Lung microvascular endothelial cell (primary cell): ENCODE data around the gene FXR1. TPM values are rescaled to one million over a fixed set of nuclear protein-coding genes. Genes with fewer than 3 reads are reported as not detected.
"Not testable (repeated sequence)": the region's sequence is repeated elsewhere in the genome, so short reads cannot be mapped to it uniquely, and the experiment has no call there.

Experiments used
- DNase-seq, 2 donors: peaks; one replicate each; pipeline versions ENCODE4 v3.0.0 to v3.0.0-alpha.2; 2010; ENCODE audit warnings: low read depth in 2 of 2
- total RNA-seq: library from RNA; depleted of rRNA; stranded (reverse); fragments of >200 nt; gene quantifications from 2 replicates; pipeline ENCODE4 v1.2.1, GENCODE V29; 2014

The FXR1 gene
- total RNA-seq: 127 and 143 TPM in 2 replicates

DNA sequence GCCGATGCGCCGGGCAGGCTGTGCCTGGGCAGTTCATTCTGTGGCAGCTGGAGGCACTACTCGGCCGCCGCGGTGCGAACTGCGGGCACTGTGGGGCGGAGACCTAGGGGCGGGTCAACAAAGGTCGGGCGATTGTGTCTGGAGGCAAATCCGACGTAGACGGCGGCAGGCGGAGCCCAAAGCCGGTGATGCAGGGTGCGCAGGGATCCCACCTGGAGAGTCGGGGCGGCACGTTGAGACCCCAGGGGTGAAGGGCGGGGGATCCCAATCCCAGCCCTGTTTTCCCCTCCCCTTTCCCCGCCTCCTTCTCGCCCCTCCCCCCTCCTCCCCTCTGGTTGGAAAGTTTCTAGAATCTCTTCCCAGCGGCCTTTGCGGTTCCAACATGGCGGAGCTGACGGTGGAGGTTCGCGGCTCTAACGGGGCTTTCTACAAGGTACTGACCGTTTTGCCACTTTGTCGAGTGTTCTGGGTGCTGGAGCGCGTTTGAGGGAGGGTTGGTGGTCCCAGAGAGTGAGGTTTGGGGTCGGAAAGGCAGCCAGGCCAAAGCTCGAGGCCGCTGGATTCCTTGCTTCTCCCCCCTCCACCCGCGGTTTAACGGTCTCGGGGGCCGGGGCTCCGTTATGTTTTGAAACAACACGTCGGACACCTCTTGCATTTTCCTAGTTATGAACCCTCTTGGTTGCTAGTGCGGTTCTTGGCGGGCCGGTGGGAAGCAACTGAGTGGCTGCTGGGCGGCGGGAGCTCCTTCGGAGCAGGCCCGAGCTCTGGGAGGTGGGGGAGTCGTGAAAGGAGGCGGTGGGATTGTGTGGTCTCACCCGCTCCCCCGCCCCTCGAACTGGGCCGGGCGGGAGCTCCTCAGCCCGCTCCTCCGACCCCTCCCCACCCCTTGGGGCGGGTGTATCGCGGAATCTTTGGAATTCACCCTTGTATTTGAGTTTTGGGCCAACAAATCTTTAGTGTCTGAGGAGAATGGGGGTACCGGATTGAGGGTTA, at the start of gene FXR1:
Gene FXR1 (plus strand): TSS at position 367 of the 993 bp plus-strand sequence. CDS start 16 bp downstream, at position 383.
- DNase-seq: peak; percentile 82 to 86

DNA sequence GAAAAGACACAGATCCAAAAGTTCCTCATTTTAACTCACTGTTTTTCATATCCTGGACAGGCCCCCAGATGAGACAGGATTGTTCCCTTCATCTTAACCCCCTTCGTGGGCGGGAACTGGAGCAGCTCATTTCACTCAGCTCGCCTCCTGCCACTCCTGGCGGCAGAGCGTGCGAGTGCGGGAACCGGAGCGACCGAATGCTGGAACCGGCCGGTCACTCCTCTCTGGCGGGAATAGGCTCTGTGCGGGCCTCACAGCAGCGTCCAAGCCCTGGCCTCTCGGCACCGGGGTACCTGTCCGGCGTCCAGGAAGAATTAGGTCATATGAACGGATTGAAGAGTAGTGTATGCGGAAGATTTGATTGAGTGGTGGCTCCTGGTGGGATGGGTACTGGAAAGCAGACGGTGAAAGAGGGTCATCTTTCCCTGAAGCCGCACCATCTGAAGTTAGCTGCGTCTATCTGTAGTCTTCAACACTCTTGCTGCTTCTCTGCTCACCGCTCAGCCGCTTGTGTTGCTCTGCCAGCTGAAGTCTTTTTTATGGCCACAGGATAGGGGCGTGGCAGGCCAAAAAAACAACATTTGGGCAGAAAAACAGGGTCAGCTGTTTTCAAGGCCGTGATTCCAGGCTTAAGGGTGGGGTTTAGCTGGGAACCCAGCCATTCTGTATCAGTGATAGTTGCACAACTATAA, 42.3 kb upstream of the FXR1 start:
- peak in 1 of 2 donors; percentile 41 for DNase-seq

DNA sequence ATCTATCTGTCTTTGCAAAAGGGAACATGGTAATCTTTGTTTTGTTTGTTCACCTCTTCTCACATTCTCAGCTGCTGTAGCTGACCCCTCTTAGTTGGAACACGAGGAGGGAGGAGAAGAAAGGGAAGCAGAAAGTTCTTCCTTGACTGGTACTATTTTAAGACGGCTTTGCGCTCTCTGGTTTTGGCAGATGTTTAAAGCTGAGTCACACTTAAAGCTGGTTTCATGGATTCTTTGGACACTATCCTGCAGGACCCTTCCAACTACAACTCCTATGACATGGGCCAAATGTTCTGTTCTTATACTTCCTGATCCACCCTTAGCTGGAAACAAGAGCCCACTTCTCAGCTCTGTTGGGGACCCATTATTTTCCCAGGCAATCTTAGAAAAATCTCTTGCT, 40.6 kb upstream of the FXR1 start:
- no peak for DNase-seq

DNA sequence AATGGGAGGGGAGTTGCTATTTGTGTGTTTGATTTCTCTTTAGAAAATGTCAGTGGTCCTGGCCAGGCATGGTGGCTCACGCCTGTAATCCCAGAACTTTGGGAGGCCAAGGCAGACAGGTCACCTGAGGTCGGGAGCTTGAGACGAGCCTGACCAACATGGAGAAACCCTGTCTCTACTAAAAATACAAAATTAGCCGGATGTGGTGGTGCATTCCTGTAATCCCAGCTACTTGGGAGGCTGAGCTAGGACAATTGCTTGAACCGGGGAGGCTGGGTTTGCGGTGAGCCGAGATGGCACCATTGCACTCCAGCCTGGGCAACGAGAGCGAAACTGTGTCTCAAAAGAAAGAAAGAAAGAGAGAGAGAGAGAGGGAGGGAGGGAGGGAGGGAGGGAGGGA, 40.0 kb upstream of the FXR1 start:
- DNase-seq: not testable (repeated sequence)

DNA sequence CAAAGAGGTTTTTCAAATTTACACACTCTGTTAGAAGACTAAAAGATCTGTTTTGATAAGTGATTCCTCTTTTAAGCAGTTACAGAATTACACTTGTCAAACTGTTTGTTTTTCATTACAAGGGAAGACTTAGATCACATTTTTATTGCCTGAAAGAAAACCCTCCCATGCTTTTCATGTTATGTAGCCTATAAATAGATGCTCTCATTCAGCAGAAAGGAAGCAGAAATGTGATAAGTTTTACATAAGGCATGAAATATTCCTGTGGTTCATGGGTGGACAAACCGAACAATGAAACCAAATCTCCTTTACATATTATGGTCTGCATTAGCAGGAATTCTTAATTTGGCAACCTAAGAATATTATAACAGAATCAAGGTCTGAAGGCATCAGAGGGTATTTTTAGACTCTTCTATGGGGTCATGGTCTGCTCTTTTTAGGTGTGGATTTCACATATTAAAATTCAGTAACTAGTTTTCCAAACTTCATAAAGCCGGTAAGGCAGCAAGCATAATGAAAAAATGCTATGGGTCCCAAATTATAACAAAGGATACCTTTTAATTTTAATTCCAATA, 37.3 kb upstream of the FXR1 start:
- DNase-seq: no peak

DNA sequence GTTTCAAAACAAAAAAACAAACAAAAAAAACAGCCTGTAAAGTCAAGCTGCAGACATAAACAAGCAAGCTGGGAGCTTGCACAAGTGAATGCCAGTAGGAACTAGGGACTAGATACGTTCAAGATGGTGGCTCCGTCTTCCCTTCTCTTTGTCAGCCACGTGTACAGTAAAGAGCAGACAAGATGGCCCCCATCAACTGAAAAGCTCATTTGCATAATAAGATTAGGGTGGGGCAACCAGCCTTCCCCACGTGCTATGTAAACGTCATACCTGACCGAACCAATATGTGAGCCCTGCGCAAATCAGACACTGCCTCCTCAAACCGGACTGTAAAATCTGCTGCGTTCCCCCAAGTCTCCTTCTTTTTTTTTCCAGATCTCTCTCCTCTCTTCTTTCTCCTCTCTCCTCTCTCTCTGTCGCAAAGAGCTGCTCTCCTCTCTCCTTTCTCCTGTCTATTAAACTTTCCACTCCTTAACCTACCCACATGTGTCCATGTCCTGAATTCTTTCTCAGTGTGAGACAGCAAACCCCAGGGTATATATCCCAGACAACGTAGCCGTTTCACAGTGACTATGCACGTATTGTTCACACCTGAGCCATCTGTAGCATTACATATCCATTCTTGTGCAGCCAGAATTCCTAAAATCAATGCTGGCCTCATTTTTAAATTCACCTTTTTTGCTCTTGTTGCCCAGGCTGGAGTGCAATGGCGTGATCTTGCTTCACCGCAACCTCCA, 31.2 kb upstream of the FXR1 start:
- no peak for DNase-seq

DNA sequence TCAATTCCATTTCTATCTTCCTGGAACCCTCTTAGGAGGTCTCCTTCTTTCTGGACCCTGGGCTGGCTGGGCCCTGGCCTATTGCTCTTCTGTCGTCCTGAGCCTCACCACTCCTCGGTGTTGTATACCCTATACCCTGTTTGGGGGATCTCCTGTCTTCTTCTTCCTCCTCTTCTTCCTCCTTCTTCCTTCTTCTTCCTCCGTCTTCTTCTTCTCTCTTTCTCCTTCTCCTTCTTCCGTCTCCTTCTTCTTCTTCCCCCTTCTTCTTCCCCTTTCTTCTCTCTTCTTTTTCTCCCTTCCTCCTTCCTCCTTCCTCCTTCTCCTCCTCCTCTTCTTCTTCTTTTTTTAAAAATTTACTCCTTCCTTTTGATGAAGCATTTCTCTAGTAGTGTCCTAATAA, 30.4 kb upstream of the FXR1 start:
- no peak for DNase-seq

DNA sequence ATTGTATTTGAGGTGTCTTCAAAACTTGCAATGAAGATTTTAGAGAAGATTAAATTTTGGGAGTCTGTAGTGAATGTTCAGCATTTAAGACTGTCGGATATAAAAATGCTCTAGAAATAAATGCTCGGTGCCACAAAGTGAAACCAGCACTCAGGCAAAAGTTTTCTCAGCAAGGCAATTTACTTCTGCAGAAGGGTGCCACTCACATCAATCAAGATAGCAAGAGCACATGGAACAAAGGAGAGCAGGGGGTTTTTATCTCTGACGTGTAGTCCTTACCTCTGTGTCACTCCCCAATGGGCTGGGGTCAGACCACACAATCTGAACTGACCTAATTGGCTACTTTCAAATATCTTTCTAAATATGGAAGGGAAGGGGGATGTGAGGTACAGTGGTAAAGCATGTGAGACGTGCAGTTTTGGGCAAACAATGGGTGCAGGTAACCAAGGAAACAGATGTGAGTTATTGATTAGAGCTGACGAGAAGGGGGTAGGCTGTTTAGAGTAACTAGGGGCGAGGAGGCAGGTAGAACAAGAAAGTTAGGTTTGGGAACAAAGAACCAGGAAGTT, 23.4 kb upstream of the FXR1 start:
- no peak for DNase-seq

DNA sequence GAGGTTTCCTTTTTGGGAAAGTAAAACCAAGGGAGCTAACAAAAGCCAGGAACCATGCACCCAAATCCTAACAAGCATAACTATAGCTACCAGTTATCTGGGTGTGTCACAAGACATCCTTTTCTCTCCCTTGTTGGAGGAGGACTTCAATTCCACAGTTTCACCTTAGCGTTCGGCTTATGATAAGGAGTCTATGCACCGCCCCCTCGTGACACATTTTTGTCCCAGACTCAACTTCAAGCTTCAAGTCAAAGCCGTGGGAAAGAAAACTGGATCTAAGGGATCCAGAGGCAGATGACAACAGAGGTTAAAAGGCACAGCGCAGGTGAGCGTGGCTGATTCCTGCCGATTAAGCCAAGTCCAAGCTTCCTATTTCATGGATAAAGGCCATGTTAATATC, 13.9 kb upstream of the FXR1 start:
- DNase-seq: no peak

DNA sequence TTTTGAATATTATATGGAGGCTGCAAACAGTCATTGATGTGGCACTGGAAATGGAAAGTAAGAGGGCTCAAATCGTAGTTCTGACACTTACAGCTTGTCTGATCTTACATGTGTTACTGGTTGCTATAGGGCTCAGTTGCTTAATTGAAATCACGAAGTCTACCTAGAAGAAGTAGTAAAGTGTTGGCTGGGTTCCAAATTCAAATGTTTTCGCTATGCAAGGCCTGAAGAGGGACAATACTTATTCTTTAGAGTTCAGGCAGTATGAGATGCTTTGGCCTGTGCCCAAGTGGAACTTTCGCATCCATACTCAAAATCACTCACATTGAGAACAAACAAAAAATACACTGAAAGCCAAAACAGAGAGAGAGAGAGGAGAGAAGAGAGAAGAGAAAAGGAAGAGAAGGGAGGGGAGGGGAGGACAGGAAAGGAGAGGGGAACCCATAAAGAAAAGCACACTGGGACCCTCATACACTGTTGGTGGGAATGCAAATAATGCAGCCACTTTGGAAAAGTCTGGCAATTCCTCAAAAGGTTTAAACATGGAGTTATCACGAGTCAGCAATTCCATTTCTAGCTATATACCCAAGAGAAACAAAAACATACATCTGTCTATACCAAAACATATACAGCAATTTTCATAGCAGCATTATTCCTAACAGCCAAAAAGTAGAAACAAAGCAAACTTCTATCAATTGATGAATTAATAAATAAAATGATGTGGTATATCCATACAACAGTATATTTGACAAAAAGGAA, 2.9 kb upstream of the FXR1 start:
- DNase-seq: no peak

DNA sequence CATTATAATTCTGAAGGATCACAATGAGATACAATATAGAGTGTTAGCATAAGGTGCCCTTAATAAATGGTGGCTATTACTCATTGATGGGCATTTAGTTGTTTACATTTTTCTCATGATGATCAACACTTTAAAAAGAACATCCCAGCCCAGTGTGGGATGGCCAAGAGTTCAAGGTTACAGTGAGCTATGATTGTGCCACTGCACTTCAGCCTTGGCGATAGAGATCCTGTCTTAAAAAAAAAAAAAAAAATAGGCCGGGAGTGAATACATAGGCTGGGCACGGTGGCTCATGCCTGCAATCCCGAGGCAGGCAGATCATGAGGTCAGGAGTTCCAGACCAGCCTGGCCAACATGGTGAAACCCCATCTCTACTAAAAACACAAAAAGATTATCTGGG, 1.6 kb upstream of the FXR1 start:
- no peak for DNase-seq

DNA sequence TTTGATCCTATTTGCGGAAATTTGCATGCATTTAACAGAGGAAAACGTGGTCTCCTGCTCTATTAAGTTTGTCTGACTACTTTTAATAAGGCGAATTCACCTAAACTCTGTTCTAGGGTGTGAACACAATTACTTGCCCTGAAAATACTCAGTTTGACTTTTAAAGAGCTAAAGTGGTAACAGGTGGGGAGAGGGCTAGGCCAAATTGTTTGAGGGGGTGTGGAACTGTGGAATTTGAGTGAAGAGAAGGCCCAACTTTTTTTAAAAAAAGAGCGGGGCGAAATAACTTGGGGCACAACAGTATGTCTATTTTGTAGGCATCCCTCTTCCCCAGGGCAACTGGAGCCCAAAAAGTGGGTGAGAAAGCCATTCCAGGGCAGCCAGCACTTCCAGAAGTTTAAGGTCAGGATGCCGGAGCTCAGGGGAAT, 580 bp upstream of the FXR1 start:
- no peak for DNase-seq

DNA sequence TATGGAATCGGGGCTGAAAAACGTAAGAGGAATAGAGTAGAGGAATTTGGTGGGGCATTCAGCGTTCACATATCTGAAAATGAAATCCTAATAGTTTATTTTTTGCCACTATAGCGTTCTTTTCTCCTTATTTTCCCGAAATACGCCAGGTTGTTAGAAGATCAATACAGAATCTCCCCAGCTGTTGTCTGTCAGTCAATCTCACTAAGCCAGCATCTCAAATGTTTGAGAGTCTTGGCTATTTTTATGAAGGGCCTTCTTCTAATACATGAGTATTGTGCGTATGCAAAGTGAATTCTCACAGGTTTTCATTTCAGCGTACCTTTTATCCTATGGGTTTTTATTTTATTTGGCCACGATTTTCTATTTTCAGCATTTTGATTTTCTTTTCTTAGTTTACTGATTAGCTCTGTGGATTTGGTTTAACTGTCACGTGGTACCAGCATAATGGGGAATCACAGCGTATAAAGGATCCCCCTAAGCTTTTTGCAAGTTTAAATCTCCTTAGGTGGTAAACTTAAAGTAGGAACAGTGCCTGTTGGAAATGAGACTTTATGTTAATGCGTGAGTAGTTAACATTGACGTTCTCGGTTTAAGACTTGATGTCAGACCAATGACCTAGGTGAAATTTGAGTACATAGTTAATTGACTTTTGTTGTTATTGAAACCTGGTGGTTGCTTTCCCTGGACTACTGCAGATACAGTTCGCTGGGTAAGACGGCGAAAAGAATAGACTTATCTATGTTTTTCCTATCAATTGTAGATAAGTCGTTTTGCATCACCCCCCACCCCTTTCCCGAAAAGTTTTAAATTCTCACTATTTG, 1.3 kb downstream of the FXR1 start:
- peak; percentile 3 to 8 for DNase-seq

DNA sequence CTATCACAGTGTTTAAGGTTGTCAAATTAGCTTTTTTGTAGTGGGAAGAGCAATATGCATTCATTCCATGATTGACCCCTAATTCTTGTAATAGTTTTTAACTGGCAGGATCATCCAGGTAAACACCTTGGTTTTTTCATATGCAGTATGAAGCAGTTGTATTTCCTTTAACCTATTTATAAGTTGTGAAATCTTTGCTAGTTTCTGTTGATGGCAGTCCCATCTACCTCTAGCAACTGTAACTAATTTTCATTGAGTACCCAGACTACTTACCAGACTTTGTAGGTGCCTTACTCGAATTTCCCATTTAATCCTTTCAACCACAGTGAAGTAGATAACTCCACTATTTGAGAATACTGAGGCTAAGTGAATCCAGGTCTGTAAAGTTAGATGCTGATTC, 6.1 kb downstream of the FXR1 start:
- DNase-seq: no peak

DNA sequence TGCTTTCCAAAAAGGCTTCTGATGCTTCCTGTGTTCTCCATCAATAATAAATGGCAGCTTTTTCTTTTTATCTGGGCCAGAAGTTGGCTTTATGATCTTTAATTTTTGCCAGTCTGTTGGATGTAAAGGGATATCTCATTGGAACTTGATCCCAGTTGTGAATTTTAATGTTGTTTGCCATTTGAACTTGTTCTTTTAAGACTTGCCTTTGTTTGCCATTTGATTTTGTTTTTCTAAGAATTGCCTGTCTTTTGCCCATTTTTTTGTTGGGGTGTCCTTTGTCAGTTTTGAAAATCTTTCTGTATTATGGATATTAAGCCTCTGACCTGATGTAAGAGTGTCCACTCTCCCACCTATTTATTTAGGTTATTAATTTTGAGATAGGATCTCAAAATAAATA, 9.8 kb downstream of the FXR1 start:
- DNase-seq: no peak

DNA sequence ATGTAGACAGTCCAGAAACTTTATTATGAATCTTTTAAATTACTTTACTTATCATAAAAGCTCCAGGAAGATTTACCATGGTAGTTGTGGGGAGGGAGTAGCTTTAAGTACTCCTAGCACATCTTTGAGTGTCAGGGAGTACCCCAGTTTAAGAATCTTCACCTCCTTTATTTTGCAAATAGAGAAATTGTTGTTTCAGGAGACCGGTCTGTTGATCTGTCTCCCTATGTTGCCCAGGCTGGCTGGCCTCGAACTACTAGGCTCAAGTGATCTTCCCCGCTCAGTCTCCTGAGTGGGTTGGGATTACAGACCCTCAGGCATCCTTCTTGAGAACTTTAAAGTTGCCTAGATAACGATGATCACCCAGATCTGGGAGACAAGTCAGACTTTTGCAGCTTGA, 11.1 kb downstream of the FXR1 start:
- no peak for DNase-seq

DNA sequence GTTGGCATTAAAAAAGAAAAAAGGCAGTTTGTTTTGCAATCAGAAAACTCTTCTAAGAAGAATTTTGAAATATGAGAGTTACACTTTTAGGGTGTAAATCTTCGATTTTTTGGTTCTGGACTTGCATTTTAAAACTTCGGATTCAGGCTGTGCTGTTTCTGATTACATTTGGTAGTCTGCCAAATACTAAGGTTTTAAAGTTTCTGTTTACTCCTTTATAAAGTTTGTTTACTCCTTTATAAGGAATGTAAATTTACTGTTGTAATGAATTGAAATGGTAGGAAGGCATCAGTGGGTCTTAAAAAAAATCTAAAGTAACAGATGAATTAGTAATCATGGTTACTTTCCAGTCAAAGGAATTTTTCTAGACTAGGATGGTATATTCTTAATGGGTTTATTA, 14.1 kb downstream of the FXR1 start:
- no peak for DNase-seq

DNA sequence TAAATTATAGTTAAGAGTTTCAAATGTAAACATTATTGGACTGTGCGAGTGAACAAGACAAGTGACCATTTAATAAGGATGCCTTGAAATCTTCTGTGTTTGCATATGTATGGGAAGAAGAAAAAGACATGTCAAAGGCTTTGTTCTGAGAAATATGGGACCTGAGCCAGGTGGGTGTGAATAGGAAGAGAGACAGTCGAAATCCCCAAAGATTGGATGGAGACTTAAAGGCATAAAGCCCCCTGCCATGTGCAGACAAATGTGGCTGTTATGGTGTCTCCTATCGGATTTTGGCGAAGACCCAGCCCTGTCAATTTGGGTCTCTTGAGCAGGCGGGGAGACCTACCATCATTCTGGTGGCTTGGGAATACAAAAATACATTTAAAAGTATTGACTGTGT, 16.9 kb downstream of the FXR1 start:
- no peak for DNase-seq

DNA sequence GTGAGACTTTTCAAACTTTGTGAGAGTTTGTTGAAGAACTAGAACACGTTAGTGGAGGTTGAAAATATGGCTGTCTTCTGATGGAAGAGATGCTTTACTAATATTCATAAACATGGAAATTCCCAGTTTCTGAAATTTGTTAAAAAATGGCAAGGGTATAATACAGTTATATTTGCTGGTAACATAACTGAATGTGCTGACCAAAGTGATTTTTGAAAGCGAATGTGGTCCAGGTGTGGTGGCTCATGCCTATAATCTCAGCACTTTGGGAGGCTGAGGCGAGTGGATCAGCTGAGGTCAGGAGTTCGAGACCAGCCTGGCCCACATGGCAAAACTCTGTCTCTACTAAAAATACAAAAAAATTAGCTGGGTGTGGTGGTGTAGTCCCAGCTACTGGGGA, 18.1 kb downstream of the FXR1 start:
- no peak for DNase-seq

DNA sequence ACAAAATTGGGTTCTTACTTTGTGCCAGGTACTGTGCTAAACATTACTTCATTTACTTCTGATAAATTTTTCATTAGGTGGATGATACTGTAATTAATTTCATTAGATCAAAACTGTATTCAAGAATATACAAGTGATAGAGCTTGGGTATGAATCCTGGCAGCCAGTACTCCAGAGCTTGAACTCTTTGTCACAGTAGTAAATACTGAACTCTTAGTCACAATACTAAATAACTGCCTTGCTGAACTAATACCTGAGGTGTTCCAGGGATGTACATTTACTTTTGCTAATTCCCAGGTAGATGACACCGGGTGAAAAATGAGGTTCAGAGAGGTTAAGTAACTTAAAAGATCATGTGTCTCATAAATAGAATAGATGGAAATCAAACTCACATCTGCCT, 20.3 kb downstream of the FXR1 start:
- no peak for DNase-seq
